HepG2 (cell line): Measurements from ENCODE around the gene RRAS. TPM values are rescaled to one million over a fixed set of nuclear protein-coding genes. Genes with fewer than 3 reads are reported as not detected.

Source experiments
- ATAC-seq: fragments of 200-7000 bp; cut with Tn5 transposase; 3 replicates; pipeline ENCODE4 v1.9.1; 2020; ENCODE audit warnings: mild to moderate bottlenecking, moderate library complexity
- BruUV-seq: library from RNA; stranded (reverse); fragments of 400-500 nt; replicated peaks from 2 replicates; lab custom pipeline; 2021; lab: Mats Ljungman, UMichigan
- CTCF ChIA-PET: fragments of 300-600 bp; formaldehyde crosslinking; extraction: SDS; loops from one replicate; lab custom pipeline; 2021; ENCODE audit warnings: low total read pairs, inconsistent platforms, low intra/inter-chr PET ratio; lab: Yijun Ruan, JAX
- POLR2A ChIA-PET: fragments of 350-600 bp; sonication (Branson Sonifier 250); formaldehyde crosslinking; loops from one replicate; lab custom pipeline; 2020; ENCODE audit warnings: antibody characterized with exemption, inconsistent platforms; lab: Yijun Ruan, JAX
- DNase-seq: peaks from one replicate; pipeline ENCODE4 v3.0.0-alpha.2; 2015; ENCODE audit warnings: low spot score
- FAIRE-seq: peaks from 3 replicates; lab custom pipeline; 2011; peaks lifted over from hg19 to GRCh38; lab: Jason Lieb, UNC
- H2AFZ ChIP-seq: one replicate; pipeline ENCODE4 v1.6.1; 2011; ENCODE audit warnings: low read length, inconsistent platforms
- H3K27ac ChIP-seq: fragments of 300-600 bp; 3 replicates; pipeline ENCODE4 v1.8.0; 2011; ENCODE audit warnings: mixed run types, mild to moderate bottlenecking, mixed read lengths, low read length, inconsistent platforms; ENCODE audit not compliant: insufficient read depth; ENCODE audit errors: extremely low read length
- H3K27me3 ChIP-seq, 2 experiments: fragments of 200-600 bp in 1 of 2; 2 replicates in 1 of 2; 3 replicates in 1 of 2; pipeline versions ENCODE4 v1.6.0 to v1.8.0; 2011; ENCODE audit warnings: low read length in 2 of 2, mild to moderate bottlenecking in 2 of 2, moderate library complexity in 2 of 2, inconsistent platforms in 1 of 2; ENCODE audit not compliant: insufficient read depth in 2 of 2, control insufficient read depth in 1 of 2
- H3K36me3 ChIP-seq, 2 experiments: fragments of 200-600 bp in 1 of 2; replicated peaks in 1 of 2; 2 replicates in 1 of 2; 3 replicates in 1 of 2; pipeline versions ENCODE4 v1.5.1 to v1.8.0; 2011; ENCODE audit warnings: low read length in 2 of 2, inconsistent platforms in 1 of 2; ENCODE audit not compliant: insufficient read depth in 2 of 2, control insufficient read depth in 1 of 2
- H3K4me1 ChIP-seq: 2 replicates; pipeline ENCODE4 v1.5.1; 2012; ENCODE audit warnings: low read length, inconsistent platforms; ENCODE audit not compliant: insufficient read depth
- H3K4me2 ChIP-seq: 2 replicates; pipeline ENCODE4 v1.6.0; 2011; ENCODE audit warnings: low read depth, low read length, inconsistent platforms
- H3K4me3 ChIP-seq, 3 experiments: fragments of 200-600 bp in 1 of 3; sonication (generic), shearing (Covaris generic) in 1 of 3; replicated peaks in 1 of 3; 2 replicates each; pipeline ENCODE4 v1.5.1; 2011 to 2016; ENCODE audit warnings: low read length in 3 of 3, inconsistent platforms in 2 of 3, low read depth in 2 of 3, mild to moderate bottlenecking in 2 of 3, control low read depth in 1 of 3, mixed read lengths in 1 of 3; ENCODE audit not compliant: insufficient read depth in 1 of 3
- H3K79me2 ChIP-seq: one replicate; pipeline ENCODE4 v1.6.1; 2011; ENCODE audit warnings: low read length, inconsistent platforms; ENCODE audit not compliant: insufficient read depth
- H3K9ac ChIP-seq: 2 replicates; pipeline ENCODE4 v1.6.0; 2011; ENCODE audit warnings: mild to moderate bottlenecking, low read depth, low read length, inconsistent platforms; ENCODE audit not compliant: insufficient read depth
- H3K9me3 ChIP-seq: 2 replicates; pipeline ENCODE4 v1.5.1; 2012; ENCODE audit warnings: mild to moderate bottlenecking, low read length
- H4K20me1 ChIP-seq: 2 replicates; pipeline ENCODE4 v1.6.0; 2011; ENCODE audit warnings: inconsistent platforms, mild to moderate bottlenecking, low read length, moderate library complexity; ENCODE audit not compliant: insufficient read depth
- AGO1 ChIP-seq: fragments of 200-400 bp; formaldehyde crosslinking; IDR thresholded peaks from 2 replicates; pipeline ENCODE4 v1.6.1; 2017; ENCODE audit warnings: mild to moderate bottlenecking, low read depth, low read length, moderate library complexity; ENCODE audit not compliant: poor library complexity, severe bottlenecking
- AGO2 ChIP-seq: fragments of 200-400 bp; formaldehyde crosslinking; optimal IDR thresholded peaks from 2 replicates; pipeline ENCODE3; 2017; ENCODE audit warnings: mild to moderate bottlenecking, low read depth, low read length, moderate library complexity
- DNMT3B ChIP-seq: conservative IDR thresholded peaks from 2 replicates; pipeline ENCODE4 v1.6.1; 2016; ENCODE audit warnings: missing biosample characterization, control low read depth
- ERF ChIP-seq: IDR thresholded peaks from 2 replicates; pipeline ENCODE4 v1.6.1; 2018; ENCODE audit warnings: missing biosample characterization, missing genetic modification reagents
- FOSL2 ChIP-seq: sonication (generic); formaldehyde crosslinking; IDR thresholded peaks from 2 replicates; pipeline ENCODE4 v1.4.0; 2020; ENCODE audit warnings: missing genetic modification reagents
- FOXM1 ChIP-seq: sonication (generic); formaldehyde crosslinking; IDR thresholded peaks from 2 replicates; pipeline ENCODE4 v1.5.0; 2020; ENCODE audit warnings: missing genetic modification reagents
- HIVEP1 ChIP-seq: sonication (generic); formaldehyde crosslinking; IDR thresholded peaks from 2 replicates; pipeline ENCODE4 v1.4.0; 2020; ENCODE audit warnings: mild to moderate bottlenecking, missing genetic modification reagents
- IRF2 ChIP-seq: IDR thresholded peaks from 2 replicates; pipeline ENCODE4 v1.6.1; 2018; ENCODE audit warnings: missing genetic modification reagents, missing compliant biosample characterization
- IRX3 ChIP-seq: sonication (generic); formaldehyde crosslinking; IDR thresholded peaks from 2 replicates; pipeline ENCODE4 v1.8.1; 2023; ENCODE audit warnings: mild to moderate bottlenecking, low read depth, missing genetic modification reagents, borderline replicate concordance
- MED8 ChIP-seq: sonication (generic); formaldehyde crosslinking; IDR thresholded peaks from 2 replicates; pipeline ENCODE4 v1.8.1; 2023; ENCODE audit warnings: mild to moderate bottlenecking, missing genetic modification reagents; ENCODE audit not compliant: insufficient replicate concordance
- NFE2L2 ChIP-seq: fragments of 150-350 bp; IDR thresholded peaks from 2 replicates; pipeline ENCODE4 v1.6.1; 2014; ENCODE audit warnings: low read length
- RARA ChIP-seq: IDR thresholded peaks from 2 replicates; pipeline ENCODE4 v1.6.1; 2016; ENCODE audit warnings: missing genetic modification reagents, missing compliant biosample characterization
- RXRB ChIP-seq: IDR thresholded peaks from 2 replicates; pipeline ENCODE4 v1.6.1; 2016; ENCODE audit warnings: borderline replicate concordance, missing genetic modification reagents, missing compliant biosample characterization
- SAP130 ChIP-seq: IDR thresholded peaks from 2 replicates; pipeline ENCODE4 v1.6.1; 2016; ENCODE audit warnings: low read depth
- SKI ChIP-seq: fragments of 450-650 bp; IDR thresholded peaks from one replicate; pipeline ENCODE4 v1.6.1; 2018; ENCODE audit warnings: mild to moderate bottlenecking; ENCODE audit not compliant: partially characterized antibody
- TBX3 ChIP-seq: fragments of 450-650 bp; IDR thresholded peaks from 2 replicates; pipeline ENCODE4 v1.6.1; 2017; ENCODE audit warnings: antibody characterized with exemption, mild to moderate bottlenecking, inconsistent platforms, borderline replicate concordance
- YEATS4 ChIP-seq: sonication (generic); formaldehyde crosslinking; IDR thresholded peaks from 2 replicates; pipeline ENCODE4 v1.4.0; 2020; ENCODE audit warnings: missing genetic modification reagents, borderline replicate concordance
- WGBS: methylation state at CpG from one replicate; pipeline ENCODE4 v1.1.6; 2017; ENCODE audit warnings: low lambda C conversion rate; 5-methylcytosine and 5-hydroxymethylcytosine counted together
- in situ Hi-C: cut with HindIII; loops from 2 replicates; pipeline ENCODE4 v1.10.0; 2017; ENCODE audit warnings: low pct_unique_long_range_greater_than_20kb; ENCODE audit not compliant: extremely low pct_ligation_motif_present
- intact Hi-C: fragments of 100-400 bp; cut with micrococcal nuclease; formaldehyde crosslinking; loops from one replicate; pipeline ENCODE4 v1.10.0; 2022; ENCODE audit not compliant: unreplicated experiment
- polyA plus RNA-seq, 8 experiments: library from polyadenylated mRNA; depleted of rRNA in 3 of 8; stranded (reverse) in 7 of 8; unstranded in 1 of 8; fragments of >200 nt; fragmentation: Illumina TruSeq in 4 of 8; extraction: Trizol in 4 of 8; gene quantifications; 2 replicates each; pipeline versions ENCODE4 v1.2.1 to v1.2.3, GENCODE V29; 2011 to 2016; ENCODE audit warnings: low read depth in 4 of 8, missing spikeins in 1 of 8, mixed read lengths in 1 of 8; ENCODE audit not compliant: insufficient read depth in 1 of 8
- total RNA-seq, 5 experiments: library from RNA; depleted of rRNA; stranded (reverse); fragments of >200 nt; fragmentation: Illumina TruSeq; extraction: Trizol; gene quantifications; 2 replicates each; pipeline ENCODE4 v1.2.3, GENCODE V29; 2016; ENCODE audit warnings: low read depth in 1 of 5

The RRAS gene
- total and polyA plus RNA-seq, 2 of the 13 experiments (the other 11 are each of a cell fraction or from before 2014, with no cell fraction given), result 1.5 to 12.0 TPM

DNA sequence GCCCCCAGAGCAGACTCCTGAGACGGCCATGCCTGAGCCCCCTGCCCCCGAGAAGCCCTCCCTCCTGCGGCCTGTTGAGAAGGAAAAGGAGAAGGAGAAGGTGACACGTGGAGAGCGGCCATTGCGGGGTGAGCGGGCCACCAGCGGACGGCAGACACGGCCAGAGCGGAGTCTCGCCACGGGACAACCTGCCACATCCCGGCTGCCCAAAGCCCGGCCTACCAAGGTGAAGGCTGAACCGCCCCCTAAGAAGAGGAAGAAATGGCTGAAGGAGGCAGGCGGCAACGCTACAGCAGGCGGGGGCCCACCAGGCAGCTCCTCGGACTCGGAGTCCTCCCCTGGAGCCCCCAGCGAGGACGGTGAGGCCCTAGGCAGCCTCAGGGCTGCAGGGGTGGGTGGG lies 24.1 kb downstream of the RRAS start:
- Histone ChIP-seq H3K36me3 (peaks cover 19 to 48% of the 10 kb centered on the region in 2 experiments; a peak in 4 of 5 replicates), H3K27ac (no peak overlapping the region), H3K4me3 (no peak overlapping the region), H3K79me2 (peaks cover 3% of the 10 kb centered on the region), H3K4me2 (no peak overlapping the region), H3K9me3 (no peaks in the 10 kb centered on the region), H3K27me3 (no peaks in the 10 kb centered on the region), H3K9ac (no peak overlapping the region), H4K20me1 (peaks cover 3% of the 10 kb centered on the region), H3K4me1 (peaks cover 17% of the 10 kb centered on the region), H2AFZ (no peak overlapping the region)
- no TSS peak for BruUV-seq
- WGBS, result 98% methylated on average over 22 of the region's 23 CpGs
- FAIRE-seq, result no peak
- ChIA-PET POLR2A (no interaction called here), CTCF (no interaction called here)
- intact Hi-C loops (loop anchor here (1.0 kb wide), 1 partner anchor 15 kb away; no protein-coding TSS in a partner anchor), in situ Hi-C loops (no loop called here)
- no peak for DNase-seq
- TF ChIP-seq YEATS4 (CRISPR knock-in tag) (no peak), HIVEP1 (no peak), AGO2 (peak; percentile 25), AGO1 (no peak), MED8 (CRISPR knock-in tag) (no peak), IRX3 (CRISPR knock-in tag) (no peak), ERF (CRISPR knock-in tag) (no peak)
- ATAC-seq, result no peak

DNA sequence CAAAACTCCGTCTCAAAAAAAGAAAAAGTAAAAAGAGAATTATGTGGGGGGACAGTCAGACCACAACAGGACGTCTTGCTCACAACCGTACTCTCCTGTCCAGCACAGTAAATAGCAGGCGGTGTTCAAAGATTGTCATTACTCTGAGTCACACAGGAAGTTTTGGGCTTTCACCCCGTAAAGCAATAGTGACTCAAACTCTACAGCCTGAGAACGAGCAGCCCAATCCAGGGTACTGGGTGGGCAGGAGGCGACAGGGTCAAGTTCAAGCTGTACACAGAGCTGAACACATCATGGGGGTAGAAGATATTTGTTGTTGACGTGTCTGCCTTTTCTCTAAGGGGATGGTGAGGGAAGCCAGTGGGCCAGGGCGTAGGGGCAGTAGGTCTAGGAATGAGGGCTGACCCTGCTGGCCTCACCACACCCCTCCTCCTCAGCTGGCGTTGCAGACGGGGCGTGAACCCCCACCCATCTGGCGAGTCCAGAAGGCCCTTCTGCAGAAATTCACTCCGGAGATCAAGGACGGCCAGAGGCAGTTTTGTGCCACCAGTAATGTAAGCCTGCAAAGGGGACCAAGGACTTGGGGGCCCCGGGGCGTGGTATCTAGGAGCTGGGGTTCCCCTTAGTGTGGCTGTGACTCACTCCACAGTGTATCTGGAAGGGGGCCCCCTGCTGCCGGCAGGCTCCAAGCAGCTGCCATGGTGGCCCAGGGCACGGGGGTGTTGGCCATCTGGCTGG lies 25.7 kb downstream of the RRAS start:
- Histone ChIP-seq H3K4me1 (peaks cover 17% of the 10 kb centered on the region), H3K27me3 (no peaks in the 10 kb centered on the region), H3K36me3 (peaks cover 19 to 50% of the 10 kb centered on the region in 2 experiments; a peak in 4 of 5 replicates), H3K79me2 (peaks cover 3% of the 10 kb centered on the region), H3K4me3 (no peak overlapping the region), H3K9me3 (no peaks in the 10 kb centered on the region), H3K27ac (no peak overlapping the region), H2AFZ (no peak overlapping the region), H3K4me2 (no peak overlapping the region), H4K20me1 (peaks cover 3% of the 10 kb centered on the region), H3K9ac (no peak overlapping the region)
- 76% methylated on average over 9 of the region's 19 CpGs for WGBS
- peak; percentile 69 for ATAC-seq
- no TSS peak for BruUV-seq
- DNase-seq, result peak; percentile 51
- ChIA-PET POLR2A (interaction anchor here (0.9 to 2.6 kb wide), 2 partner anchors 26 to 32 kb away, joined by 3 to 6 read pairs; partner anchors contain the start of gene RRAS), CTCF (no interaction called here)
- FAIRE-seq, result no peak
- in situ Hi-C loops, result no loop called here
- intact Hi-C loops, result no loop called here
- no peak for TF ChIP-seq NFE2L2
- TF ChIP-seq TBX3, result 0 out of 2 replicates have a peak, but pooled peaks have one; percentile 34
- 0 out of 2 replicates have a peak, but pooled peaks have one; percentile 41 for TF ChIP-seq IRF2 (CRISPR knock-in tag)
- TF ChIP-seq DNMT3B (CRISPR knock-in tag), result no peak
- peak; percentile 92 for TF ChIP-seq RARA (CRISPR knock-in tag)
- peak; percentile 83 for TF ChIP-seq FOSL2 (CRISPR knock-in tag)
- peak; percentile 57 for TF ChIP-seq SKI
- no peak for TF ChIP-seq FOXM1
- peak; percentile 70 for TF ChIP-seq SAP130 (CRISPR knock-in tag)
- peak; percentile 68; the same call in 1 of the 2 replicates for TF ChIP-seq RXRB (CRISPR knock-in tag)
